Endothelial cell of umbilical vein (primary cell): ENCODE results near the gene NPIPA1. TPM values are rescaled to one million over a fixed set of nuclear protein-coding genes. Genes with fewer than 3 reads are reported as not detected.
"Not testable (repeated sequence)": the region's sequence is repeated elsewhere in the genome, so short reads cannot be mapped to it uniquely, and the experiment has no call there.

Source experiments
- BruUV-seq: library from RNA; stranded (reverse); fragments of 400-500 nt; replicated peaks from 2 replicates; lab custom pipeline; 2021; lab: Mats Ljungman, UMichigan
- CTCF ChIA-PET: fragments of 300-600, 350-600 bp; sonication (Branson Sonifier 250); formaldehyde crosslinking; loops from one replicate; lab custom pipeline; 2021; ENCODE audit warnings: antibody characterized with exemption, inconsistent platforms; lab: Charles Lee
- POLR2A ChIA-PET: fragments of 300-600, 350-600 bp; sonication (Branson Sonifier 250); formaldehyde crosslinking; loops from one replicate; lab custom pipeline; 2021; ENCODE audit warnings: antibody characterized with exemption, inconsistent platforms; lab: Charles Lee
- DNase-seq: peaks from one replicate; pipeline ENCODE4 v3.0.0-alpha.2; 2011; ENCODE audit warnings: low read depth, low spot score
- FAIRE-seq: peaks from 2 replicates; lab custom pipeline; 2011; peaks lifted over from hg19 to GRCh38; lab: Jason Lieb, UNC
- H2AFZ ChIP-seq: 2 replicates; pipeline ENCODE4 v1.6.0; 2012; ENCODE audit warnings: low read depth, low read length, control low read depth, inconsistent platforms
- H3K27ac ChIP-seq: 2 replicates; pipeline ENCODE4 v1.5.1; 2011; ENCODE audit warnings: low read depth, mild to moderate bottlenecking, control low read depth, low read length, moderate library complexity; ENCODE audit not compliant: insufficient read depth
- H3K27me3 ChIP-seq, 2 experiments: 2 replicates each; pipeline versions ENCODE4 v1.6.0 to v1.6.1; 2011; ENCODE audit warnings: low read length in 2 of 2, mixed read lengths in 1 of 2; ENCODE audit not compliant: control insufficient read depth in 2 of 2, insufficient read depth in 2 of 2
- H3K36me3 ChIP-seq, 2 experiments: 2 replicates in 1 of 2; 3 replicates in 1 of 2; pipeline ENCODE4 v1.5.1; 2011; ENCODE audit warnings: low read length in 2 of 2, mild to moderate bottlenecking in 1 of 2, moderate library complexity in 1 of 2; ENCODE audit not compliant: control insufficient read depth in 2 of 2, insufficient read depth in 2 of 2; ENCODE audit errors: extremely low read depth in 1 of 2
- H3K4me1 ChIP-seq: 3 replicates; pipeline ENCODE4 v1.5.1; 2011; ENCODE audit warnings: mild to moderate bottlenecking, low read length; ENCODE audit not compliant: control insufficient read depth, insufficient read depth; ENCODE audit errors: extremely low read depth
- H3K4me2 ChIP-seq: 2 replicates; pipeline ENCODE4 v1.6.1; 2011; ENCODE audit warnings: low read length, control low read depth, mixed read lengths; ENCODE audit not compliant: insufficient read depth
- H3K4me3 ChIP-seq, 3 experiments: fragments of 200-600 bp in 1 of 3; sonication (generic), shearing (Covaris generic) in 1 of 3; replicated peaks in 1 of 3; 2 replicates each; pipeline ENCODE4 v1.5.1; 2011 to 2016; ENCODE audit warnings: control low read depth in 3 of 3, low read length in 3 of 3, mild to moderate bottlenecking in 2 of 3, inconsistent platforms in 1 of 3, low read depth in 1 of 3, moderate library complexity in 1 of 3; ENCODE audit not compliant: insufficient read depth in 1 of 3
- H3K79me2 ChIP-seq: 2 replicates; pipeline ENCODE4 v1.6.0; 2012; ENCODE audit warnings: low read length, inconsistent platforms; ENCODE audit not compliant: control insufficient read depth, insufficient read depth
- H3K9ac ChIP-seq: replicated peaks from 2 replicates; pipeline ENCODE3; 2011; ENCODE audit warnings: low read length, control low read depth; ENCODE audit not compliant: insufficient read depth; ENCODE audit errors: extremely low read depth
- H3K9me1 ChIP-seq: replicated peaks from 3 replicates; pipeline ENCODE4 v1.6.0; 2011; ENCODE audit warnings: mild to moderate bottlenecking, low read length; ENCODE audit not compliant: control insufficient read depth, insufficient read depth; ENCODE audit errors: extremely low read depth
- H3K9me3 ChIP-seq: replicated peaks from 2 replicates; pipeline ENCODE4 v1.5.1; 2012; ENCODE audit warnings: low read length, inconsistent platforms; ENCODE audit not compliant: control insufficient read depth, insufficient read depth
- H4K20me1 ChIP-seq: replicated peaks from 2 replicates; pipeline ENCODE3; 2011; ENCODE audit warnings: mild to moderate bottlenecking, low read length; ENCODE audit not compliant: control insufficient read depth, insufficient read depth; ENCODE audit errors: extremely low read depth
- dilution Hi-C: fragments of 300-500 bp; cut with MboI; formaldehyde crosslinking; loops from one replicate; pipeline ENCODE4 v1.15.0; 2019; ENCODE audit warnings: low sequenced_read_pairs; ENCODE audit not compliant: extremely low pct_ligation_motif_present
- intact Hi-C: fragments of 100-400 bp; cut with micrococcal nuclease; formaldehyde crosslinking; loops from one replicate; pipeline ENCODE4 v1.10.0; 2022
- polyA plus RNA-seq, 4 experiments: library from polyadenylated mRNA; depleted of rRNA in 3 of 4; stranded (reverse) in 3 of 4; unstranded in 1 of 4; fragments of >200 nt; gene quantifications; 2 replicates each; pipeline versions ENCODE4 v1.2.1 to v1.2.3, GENCODE V29; 2011 to 2012; ENCODE audit warnings: missing spikeins in 1 of 4
- total RNA-seq: library from RNA; stranded (reverse); gene quantifications from 2 replicates; pipeline ENCODE4 v1.2.3, GENCODE V29; 2021

NPIPA1 gene
- total and polyA plus RNA-seq, 2 donors (not counting 3 experiments of a cell fraction or from before 2014, with no cell fraction given): 53.2 to 96.1 TPM

GRCh38 chr16:14924359-14924758, 12.9 kb upstream of the NPIPA1 start:
- H3K9me1 ChIP-seq, H3K79me2 ChIP-seq, H3K4me3 ChIP-seq, H3K9ac ChIP-seq, H3K4me1 ChIP-seq, H2AFZ ChIP-seq, H4K20me1 ChIP-seq, DNase-seq, H3K27me3 ChIP-seq, dilution Hi-C loops, intact Hi-C loops, H3K4me2 ChIP-seq, FAIRE-seq, H3K36me3 ChIP-seq, BruUV-seq, H3K9me3 ChIP-seq, CTCF ChIA-PET, H3K27ac ChIP-seq, POLR2A ChIA-PET: not testable (repeated sequence)

- BruUV-seq, CTCF ChIA-PET, H3K9ac ChIP-seq, H3K4me3 ChIP-seq, H3K9me1 ChIP-seq, H3K27me3 ChIP-seq, POLR2A ChIA-PET, H3K79me2 ChIP-seq, FAIRE-seq, intact Hi-C loops, H2AFZ ChIP-seq, H3K4me1 ChIP-seq, H3K36me3 ChIP-seq, H3K4me2 ChIP-seq, H3K9me3 ChIP-seq, dilution Hi-C loops, H4K20me1 ChIP-seq, H3K27ac ChIP-seq, DNase-seq: not testable (repeated sequence)
Measured at GRCh38 chr16:14924982-14925381, 12.3 kb upstream of the NPIPA1 start.

- H3K9me1 ChIP-seq, BruUV-seq, H3K4me2 ChIP-seq, H3K9ac ChIP-seq, H3K36me3 ChIP-seq, H3K27me3 ChIP-seq, FAIRE-seq, H3K9me3 ChIP-seq, H3K79me2 ChIP-seq, H4K20me1 ChIP-seq, POLR2A ChIA-PET, CTCF ChIA-PET, intact Hi-C loops, H3K4me1 ChIP-seq, H3K4me3 ChIP-seq, dilution Hi-C loops, H2AFZ ChIP-seq, H3K27ac ChIP-seq: not testable (repeated sequence)
- peak; percentile 11 for DNase-seq
Measured at GRCh38 chr16:14928064-14928714, 9.1 kb upstream of the NPIPA1 start.

GRCh38 chr16:14929176-14929575, 8.1 kb upstream of the NPIPA1 start:
- CTCF ChIA-PET, intact Hi-C loops, H3K27ac ChIP-seq, H3K9ac ChIP-seq, H2AFZ ChIP-seq, H3K9me3 ChIP-seq, FAIRE-seq, H3K27me3 ChIP-seq, dilution Hi-C loops, POLR2A ChIA-PET, DNase-seq, H3K4me3 ChIP-seq, BruUV-seq, H3K9me1 ChIP-seq, H3K4me1 ChIP-seq, H3K36me3 ChIP-seq, H3K79me2 ChIP-seq, H3K4me2 ChIP-seq, H4K20me1 ChIP-seq: not testable (repeated sequence)
